GM12878 (cell line): ENCODE data around the gene LETM1. TPM values are rescaled to one million over a fixed set of nuclear protein-coding genes. Genes with fewer than 3 reads are reported as not detected.

Source experiments
- ATAC-seq: fragments of 200-7000 bp; cut with Tn5 transposase; 3 replicates; pipeline ENCODE4 v1.9.1; 2020; ENCODE audit warnings: mild to moderate bottlenecking, moderate library complexity
- BruUV-seq: library from RNA; stranded (reverse); fragments of 400-500 nt; replicated peaks from 2 replicates; lab custom pipeline; 2021; lab: Mats Ljungman, UMichigan
- CTCF ChIA-PET: fragments of 300-600 bp; sonication (Branson Sonifier 250); formaldehyde crosslinking; extraction: SDS; loops from one replicate; lab custom pipeline; 2021; ENCODE audit warnings: inconsistent platforms; lab: Yijun Ruan, JAX
- POLR2A ChIA-PET: fragments of 350-600 bp; formaldehyde crosslinking; extraction: SDS; loops from one replicate; lab custom pipeline; 2021; ENCODE audit warnings: inconsistent platforms; lab: Charles Lee
- RAD21 ChIA-PET: fragments of 300-600 bp; sonication (Branson Sonifier 250); formaldehyde crosslinking; loops from one replicate; lab custom pipeline; 2023; ENCODE audit warnings: antibody characterized with exemption; ENCODE audit not compliant: unreplicated experiment; lab: Charles Lee
- SMC1A ChIA-PET: fragments of 300-600 bp; sonication (Branson Sonifier 250); formaldehyde crosslinking; loops from one replicate; lab custom pipeline; 2023; ENCODE audit not compliant: unreplicated experiment, uncharacterized antibody; lab: Charles Lee
- DNase-seq: peaks from one replicate; pipeline ENCODE4 v3.0.0-alpha.2; 2011; ENCODE audit warnings: low read depth, low spot score
- FAIRE-seq: peaks from 3 replicates; lab custom pipeline; 2011; peaks lifted over from hg19 to GRCh38; lab: Jason Lieb, UNC
- H2AFZ ChIP-seq: 2 replicates; pipeline ENCODE4 v1.6.0; 2011; ENCODE audit warnings: low read depth, low read length, control low read depth; ENCODE audit not compliant: control insufficient read depth
- H3K27ac ChIP-seq: 2 replicates; pipeline ENCODE4 v1.5.1; 2011; ENCODE audit warnings: control low read depth; ENCODE audit not compliant: control insufficient read depth, insufficient read depth
- H3K27me3 ChIP-seq, 2 experiments: replicated peaks in 1 of 2; 2 replicates each; pipeline versions ENCODE4 v1.6.0 to v1.6.1; 2011; ENCODE audit warnings: low read length in 1 of 2; ENCODE audit not compliant: control insufficient read depth in 2 of 2, insufficient read depth in 2 of 2
- H3K36me3 ChIP-seq, 2 experiments: 2 replicates each; pipeline ENCODE4 v1.5.1; 2011; ENCODE audit warnings: low read length in 1 of 2; ENCODE audit not compliant: control insufficient read depth in 2 of 2, insufficient read depth in 2 of 2
- H3K4me1 ChIP-seq: 2 replicates; pipeline ENCODE4 v1.6.1; 2011; ENCODE audit warnings: mild to moderate bottlenecking, low read length, moderate library complexity, mixed read lengths; ENCODE audit not compliant: control insufficient read depth, insufficient read depth
- H3K4me2 ChIP-seq: 2 replicates; pipeline ENCODE4 v1.6.0; 2011; ENCODE audit warnings: control low read depth; ENCODE audit not compliant: control insufficient read depth, insufficient read depth
- H3K4me3 ChIP-seq: fragments of 200-600 bp; sonication (generic); 2 replicates; pipeline ENCODE4 v1.5.1; 2016
- H3K79me2 ChIP-seq: 2 replicates; pipeline ENCODE4 v1.6.0; 2011; ENCODE audit warnings: low read length; ENCODE audit not compliant: control insufficient read depth, insufficient read depth
- H3K9ac ChIP-seq: 2 replicates; pipeline ENCODE4 v1.8.0; 2011; ENCODE audit warnings: low read length, control low read depth, mixed read lengths; ENCODE audit not compliant: control insufficient read depth, insufficient read depth
- H3K9me3 ChIP-seq: replicated peaks from 3 replicates; pipeline ENCODE4 v1.5.1; 2011; ENCODE audit warnings: mild to moderate bottlenecking, low read length; ENCODE audit not compliant: control insufficient read depth, insufficient read depth
- H4K20me1 ChIP-seq: 2 replicates; pipeline ENCODE4 v1.6.0; 2011; ENCODE audit not compliant: control insufficient read depth, insufficient read depth
- ATF2 ChIP-seq: IDR thresholded peaks from 2 replicates; pipeline ENCODE4 v1.6.1; 2012; ENCODE audit warnings: low read length, inconsistent platforms
- BACH1 ChIP-seq: fragments of 450-650 bp; IDR thresholded peaks from 2 replicates; pipeline ENCODE4 v1.6.1; 2017; ENCODE audit warnings: mild to moderate bottlenecking, borderline replicate concordance
- CEBPB ChIP-seq, 2 experiments: fragments of 150-350 bp in 1 of 2; IDR thresholded peaks; 2 replicates each; pipeline ENCODE4 v1.6.1; 2012 to 2014; ENCODE audit warnings: low read depth in 2 of 2, low read length in 2 of 2, borderline replicate concordance in 1 of 2, inconsistent platforms in 1 of 2
- EGR1 ChIP-seq, 2 experiments: IDR thresholded peaks; 1 replicate in 1 of 2; 2 replicates in 1 of 2; pipeline ENCODE4 v1.6.1; 2011 to 2012; ENCODE audit warnings: low read depth in 2 of 2, low read length in 2 of 2, borderline replicate concordance in 1 of 2, mild to moderate bottlenecking in 1 of 2, moderate library complexity in 1 of 2
- FOXM1 ChIP-seq: IDR thresholded peaks from 2 replicates; pipeline ENCODE4 v1.6.1; 2012; ENCODE audit warnings: low read depth, mild to moderate bottlenecking, inconsistent platforms, low read length, moderate library complexity
- MXI1 ChIP-seq: fragments of 150-350 bp; IDR thresholded peaks from 2 replicates; pipeline ENCODE4 v1.6.1; 2011; ENCODE audit warnings: low read depth, mild to moderate bottlenecking, inconsistent platforms, low read length, improper control_type of control experiment
- NFYB ChIP-seq: IDR thresholded peaks from 2 replicates; pipeline ENCODE4 v1.6.1; 2011; ENCODE audit warnings: low read depth, mild to moderate bottlenecking, low read length, improper control_type of control experiment, moderate library complexity; ENCODE audit not compliant: insufficient read depth
- NR2C1 ChIP-seq: fragments of 450-650 bp; IDR thresholded peaks from 2 replicates; pipeline ENCODE4 v1.6.1; 2017; ENCODE audit warnings: antibody characterized with exemption, mild to moderate bottlenecking, moderate library complexity
- PAX8 ChIP-seq: fragments of 450-650 bp; IDR thresholded peaks from 2 replicates; pipeline ENCODE4 v1.6.1; 2017; ENCODE audit warnings: mild to moderate bottlenecking, moderate library complexity
- PKNOX1 ChIP-seq: fragments of 450-650 bp; IDR thresholded peaks from 2 replicates; pipeline ENCODE4 v1.6.1; 2016; ENCODE audit warnings: mild to moderate bottlenecking
- PRDM15 ChIP-seq: fragments of 450-650 bp; formaldehyde crosslinking; IDR thresholded peaks from 2 replicates; pipeline ENCODE4 v1.4.0; 2020; ENCODE audit warnings: mild to moderate bottlenecking, moderate library complexity
- RELB ChIP-seq: fragments of 450-650 bp; IDR thresholded peaks from 2 replicates; pipeline ENCODE4 v1.6.1; 2017; ENCODE audit warnings: low read depth, mild to moderate bottlenecking, moderate library complexity
- SPI1 ChIP-seq: IDR thresholded peaks from 2 replicates; pipeline ENCODE4 v1.6.1; 2011; ENCODE audit warnings: low read depth, mild to moderate bottlenecking, low read length, moderate library complexity, borderline replicate concordance; ENCODE audit not compliant: insufficient read depth
- ZNF274 ChIP-seq: IDR thresholded peaks from one replicate; pipeline ENCODE4 v1.8.0; 2011; ENCODE audit not compliant: insufficient read length, insufficient read depth
- ZZZ3 ChIP-seq: IDR thresholded peaks from 2 replicates; pipeline ENCODE4 v1.6.1; 2011; ENCODE audit warnings: low read depth; ENCODE audit not compliant: control insufficient read depth, insufficient read length
- WGBS: methylation state at CpG from one replicate; pipeline ENCODE4 v1.1.6; 2016; ENCODE audit warnings: low lambda C conversion rate; ENCODE audit not compliant: insufficient replicate concordance, insufficient coverage; ENCODE audit errors: missing lambda C conversion rate; 5-methylcytosine and 5-hydroxymethylcytosine counted together
- in situ Hi-C: fragments of 300-500 bp; cut with MboI; formaldehyde crosslinking; loops from 9 replicates; pipeline ENCODE4 v1.14.3; 2018; ENCODE audit warnings: mixed read lengths
- intact Hi-C: fragments of 100-400 bp; cut with micrococcal nuclease; formaldehyde crosslinking; loops from one replicate; pipeline ENCODE4 v1.14.2; 2022; ENCODE audit not compliant: unreplicated experiment
- polyA plus RNA-seq, 11 experiments: library from polyadenylated mRNA; depleted of rRNA in 4 of 11; unstranded in 6 of 11; stranded (reverse) in 5 of 11; fragments of >200 nt; fragmentation: Nextera tagmentation in 4 of 11; fragmentation: Illumina TruSeq in 1 of 11; extraction: Ambion mirVana in 4 of 11; extraction: Trizol in 1 of 11; gene quantifications; 1 replicate in 1 of 11; 2 replicates in 10 of 11; pipeline versions ENCODE4 v1.2.1 to v1.2.3, GENCODE V29; 2011 to 2016; ENCODE audit warnings: inconsistent platforms in 2 of 11, missing spikeins in 2 of 11, low read depth in 1 of 11
- total RNA-seq, 4 experiments: library from RNA; depleted of rRNA in 3 of 4; stranded (reverse); fragments of >200 nt in 3 of 4; fragmentation: Illumina TruSeq in 1 of 4; extraction: Trizol in 1 of 4; gene quantifications; 2 replicates each; pipeline versions ENCODE4 v1.2.1 to v1.2.3, GENCODE V29; 2013 to 2021

Gene LETM1
- total and polyA plus RNA-seq, 10 of the 15 experiments (the other 5 are each of a cell fraction or from before 2014, with no cell fraction given) = 2.6 to 65.2 (median 30.2) TPM

- Histone ChIP-seq H4K20me1 (no peaks in the 10 kb centered on the region), H3K27me3 (no peaks in the 10 kb centered on the region), H3K36me3 (peaks cover 12 to 37% of the 10 kb centered on the region in 2 experiments; a peak in 3 of 4 replicates), H3K79me2 (no peaks in the 10 kb centered on the region), H3K9ac (no peak overlapping the region), H3K4me1 (peaks cover 5% of the 10 kb centered on the region), H3K4me2 (no peak overlapping the region), H2AFZ (no peak overlapping the region), H3K4me3 (no peak overlapping the region), H3K9me3 (no peaks in the 10 kb centered on the region), H3K27ac (no peak overlapping the region)
- ChIA-PET SMC1A (no interaction called here), RAD21 (no interaction called here), CTCF (interaction anchor here (0.8 kb wide), 1 partner anchor 56 kb away, joined by 3 read pairs; no protein-coding TSS in a partner anchor), POLR2A (interaction anchor here (0.5 kb wide), 1 partner anchor 43 kb away, joined by 3 read pairs; no protein-coding TSS in a partner anchor)
- intact Hi-C loops (no loop called here), in situ Hi-C loops (no loop called here)
- 97% methylated on average over 28 of the region's 30 CpGs for WGBS
- no peak for ATAC-seq
- no peak for DNase-seq
- BruUV-seq = no TSS peak
- no peak for FAIRE-seq
- TF ChIP-seq SPI1 = no peak
- no peak for TF ChIP-seq EGR1 (IDR thresholded peaks at IDR 0.05; ENCODE audit: borderline replicate concordance in 1 of 2, low read depth in 2 of 2, low read length in 2 of 2)
- TF ChIP-seq FOXM1 = no peak
- no peak for TF ChIP-seq PAX8
- no peak for TF ChIP-seq ATF2
- no peak for TF ChIP-seq ZNF274
- TF ChIP-seq PKNOX1 = no peak
- no peak for TF ChIP-seq NFYB
- no peak for TF ChIP-seq RELB
- TF ChIP-seq ZZZ3 = no peak
- no peak for TF ChIP-seq PRDM15 (CRISPR knock-in tag)
- TF ChIP-seq MXI1 = no peak
- no peak for TF ChIP-seq NR2C1
- TF ChIP-seq CEBPB (IDR thresholded peaks at IDR 0.05; ENCODE audit: borderline replicate concordance in 1 of 2, low read depth in 2 of 2, low read length in 2 of 2) = no peak
- TF ChIP-seq BACH1 = no peak
Measured at GRCh38 chr4:1826531-1827350, 29.2 kb downstream of the LETM1 start.
